Adrenal gland (tissue), 12 donors: ENCODE results near the gene FKBP11. TPM values are rescaled to one million over a fixed set of nuclear protein-coding genes. Genes with fewer than 3 reads are reported as not detected.

Experiments used
- DNase-seq, 7 donors: peaks; one replicate each; pipeline ENCODE4 v3.0.0-alpha.2; 2019 to 2020
- H3K27ac ChIP-seq, 5 donors: fragments of 200-600 bp; sonication (generic) in 4 of 5; 1 replicate in 3 of 5; 2 replicates in 2 of 5; pipeline versions ENCODE4 v1.5.1 to v1.8.0; 2016 to 2020; ENCODE audit warnings: mild to moderate bottlenecking in 1 of 5
- H3K27me3 ChIP-seq: fragments of 200-600 bp; 2 replicates; pipeline ENCODE4 v1.8.0; 2021
- H3K36me3 ChIP-seq, 2 donors: fragments of 200-600 bp; replicated peaks in 1 of 2; 1 replicate in 1 of 2; 2 replicates in 1 of 2; pipeline versions ENCODE4 v1.5.1 to v1.8.0; 2018 to 2022
- H3K4me1 ChIP-seq, 2 donors: fragments of 200-600 bp; replicated peaks in 1 of 2; 1 replicate in 1 of 2; 2 replicates in 1 of 2; pipeline versions ENCODE4 v1.5.1 to v1.8.0; 2018 to 2021
- H3K4me3 ChIP-seq, 4 donors: fragments of 200-600 bp; sonication (generic) in 3 of 4; one replicate each; pipeline ENCODE4 v1.5.1; 2016 to 2018
- H3K9me3 ChIP-seq, 3 donors: fragments of 200-600 bp; sonication (generic) in 1 of 3; replicated peaks in 1 of 3; 1 replicate in 2 of 3; 2 replicates in 1 of 3; pipeline versions ENCODE4 v1.5.1 to v1.8.0; 2016 to 2021
- CTCF ChIP-seq, 6 experiments: fragments of 450-650 bp in 4 of 6; fragments of 200-600 bp in 2 of 6; sonication (generic) in 1 of 6; IDR thresholded peaks; 1 replicate in 5 of 6; 2 replicates in 1 of 6; pipeline versions ENCODE4 v1.5.1 to v1.8.0; 2016 to 2021; ENCODE audit warnings: antibody characterized with exemption in 6 of 6, mild to moderate bottlenecking in 2 of 6, moderate library complexity in 1 of 6
- POLR2A ChIP-seq, 2 donors: fragments of 450-650 bp; IDR thresholded peaks; one replicate each; pipeline ENCODE4 v1.6.1; 2017; ENCODE audit warnings: antibody characterized with exemption in 2 of 2, mild to moderate bottlenecking in 2 of 2, moderate library complexity in 1 of 2
- WGBS, 4 donors: extraction: QIAGEN DNeasy Blood & Tissue Kit in 2 of 4; methylation state at CpG; one replicate each; pipeline versions ENCODE4 v1.1.5 to v1.1.7; 2013 to 2017; 5-methylcytosine and 5-hydroxymethylcytosine counted together
- intact Hi-C, 2 donors: fragments of 100-400 bp; cut with DNase I; formaldehyde crosslinking; loops; one replicate each; pipeline versions ENCODE4 v1.14.1 to v1.15.0; 2022 to 2023
- polyA plus RNA-seq, 3 donors: library from polyadenylated mRNA; stranded (reverse); fragments of 200-250 nt in 2 of 3; fragments of 350-450 nt in 1 of 3; fragmentation: Illumina TruSeq in 1 of 3; extraction: RNeasy Lipid Tissue Mini Kit (QIAGEN cat#74804) in 1 of 3; gene quantifications; one replicate each; pipeline ENCODE4 v1.2.3, GENCODE V29; 2013 to 2014
- total RNA-seq, 9 donors: library from RNA; depleted of rRNA in 4 of 9; stranded (reverse); fragments of >200 nt in 4 of 9; fragments of 120-200 nt in 1 of 9; fragmentation: NEBNext Ultra II Directional in 1 of 9; extraction: Animal tissue kit (Norgen Biotek cat#: 25700) in 1 of 9; gene quantifications; one replicate each; pipeline versions ENCODE4 v1.1.0 to v1.2.4, GENCODE V29; 2013 to 2023
- donor health status: healthy with polysubstance abuse.
- donor health status: Bipolar disorder and iron deficiency.
- donor health status: DM: yes; HTN: yes; CAD: no.
- donor health status: DM: no; HTN: no; CAD: no.
- donor health status: DM: no; HTN: no; CAD: no.
- donor health status: DM: yes; HTN: yes; CAD: no.

The FKBP11 gene
- total and polyA plus RNA-seq, 12 donors: 4.1 to 118 (median 24.9) TPM

GRCh38 chr12:48958049-48958388 lies 32.7 kb upstream of the FKBP11 start:
- H3K27me3 ChIP-seq: no peaks in the 10 kb centered on the region
- no peak overlapping the region for H3K27ac ChIP-seq
- no peaks in the 10 kb centered on the region for H3K9me3 ChIP-seq
- H3K4me3 ChIP-seq: peak overlapping the region in 1 of 4 donors; percentile 78
- WGBS, 4 donors: 19 to 27% (median 24%) methylated on average over 3 of the region's 3 CpGs
- intact Hi-C loops: no loop called here
- peaks cover 0 to 2% of the 10 kb centered on the region in 2 donors for H3K36me3 ChIP-seq
- H3K4me1 ChIP-seq: peaks cover 14 to 29% of the 10 kb centered on the region in 2 donors
- TF ChIP-seq POLR2A (IDR thresholded peaks at IDR 0.05) (no peak), CTCF (IDR thresholded peaks at IDR 0.05) (no peak)
- no peak for DNase-seq

- TF ChIP-seq POLR2A (IDR thresholded peaks at IDR 0.05): peak; percentile 66 to 77
- TF ChIP-seq CTCF (IDR thresholded peaks at IDR 0.05): no peak
- intact Hi-C loops: no loop called here
- Histone ChIP-seq H3K36me3 (peaks cover 0 to 8% of the 10 kb centered on the region in 2 donors), H3K27ac (peak within 1 kb of the TSS; percentile 43 to 89 (median 78)), H3K27me3 (no peaks in the 10 kb centered on the region), H3K4me3 (peak within 1 kb of the TSS; percentile 78 to 96 (median 86)), H3K4me1 (peaks cover 14 to 29% of the 10 kb centered on the region in 2 donors), H3K9me3 (no peaks in the 10 kb centered on the region)
- peak; percentile 93 to 97 (median 96) for DNase-seq
- WGBS, 4 donors: 0 to 1% (median 1%) methylated on average over 22 to 58 of the region's 58 CpGs
These were observed 32.1 kb upstream of the FKBP11 start, which contains the start of gene ARF3 for GRCh38 chr12:48957141-48958048. TSS of gene ARF3 (minus strand) at chr12:48957487. CDS start at chr12:48941095, 16,392 bp downstream.

- intact Hi-C loops: no loop called here
- WGBS, 4 donors: 0 to 2% (median 1%) methylated on average over 19 to 29 of the region's 29 CpGs
- peak in 1 of 6 experiments; percentile 8 for TF ChIP-seq CTCF (IDR thresholded peaks at IDR 0.05)
- TF ChIP-seq POLR2A (IDR thresholded peaks at IDR 0.05): peak in 1 of 2 donors; percentile 43
- Histone ChIP-seq H3K4me3 (peak overlapping the region; percentile 78 to 96 (median 86)), H3K4me1 (peaks cover 14 to 29% of the 10 kb centered on the region in 2 donors), H3K27ac (peak overlapping the region; percentile 43 to 89 (median 78)), H3K27me3 (no peaks in the 10 kb centered on the region), H3K36me3 (peaks cover 0 to 9% of the 10 kb centered on the region in 2 donors), H3K9me3 (no peaks in the 10 kb centered on the region)
- peak; percentile 85 to 96 (median 94) for DNase-seq
These were observed 31.2 kb upstream of the FKBP11 start for GRCh38 chr12:48956279-48957140.
